ENCODE data around the gene CYB561. TPM values are rescaled to one million over a fixed set of nuclear protein-coding genes. Genes with fewer than 3 reads are reported as not detected.

The CYB561 gene
- total and polyA plus RNA-seq, 2 donors (not counting 1 experiment from before 2014, with no cell fraction given), result 3.5 to 4.9 TPM

- no peak for ATAC-seq (ENCODE audit: low read depth)
- no peak overlapping the region for H3K27ac Mint-ChIP-seq
- H3K9ac ChIP-seq (ENCODE audit: low read length), result no peak overlapping the region
- POLR2A ChIA-PET, result interaction anchor here (0.5 kb wide), 1 partner anchor 393 kb away, joined by 3 read pairs; no protein-coding TSS in a partner anchor
- H3K4me1 ChIP-seq (ENCODE audit: control insufficient read depth in 2 of 2, insufficient read depth in 2 of 2, low read length in 2 of 2), result peaks cover 15 to 30% of the 10 kb centered on the region in 2 donors
- no peak for DNase-seq
- no peak for TF ChIP-seq CTCF (IDR thresholded peaks at IDR 0.05)
- no peak for TF ChIP-seq EZH2 (IDR thresholded peaks at IDR 0.05; ENCODE audit: borderline replicate concordance, insufficient read depth, low read depth, low read length, poor library complexity, severe bottlenecking)
- peaks cover 21% of the 10 kb centered on the region for H3K4me1 Mint-ChIP-seq
- no peak overlapping the region for H3K4me3 ChIP-seq (ENCODE audit: control extremely low read depth in 1 of 5, extremely low read depth in 1 of 5, insufficient read depth in 1 of 5, low read depth in 2 of 5, low read length in 4 of 5)
- H3K9me3 ChIP-seq (ENCODE audit: control extremely low read depth in 1 of 3, control insufficient read depth in 2 of 3, insufficient read depth in 1 of 3, low read length in 2 of 3), result peaks cover 0 to 4% (median 0%) of the 10 kb centered on the region in 3 donors
- H3K79me2 ChIP-seq (ENCODE audit: control insufficient read depth, insufficient read depth, low read length), result no peaks in the 10 kb centered on the region
- no peaks in the 10 kb centered on the region for H4K20me1 ChIP-seq (ENCODE audit: control insufficient read depth, insufficient read depth, low read length, poor library complexity, severe bottlenecking)
- H3K4me3 Mint-ChIP-seq, result no peak overlapping the region
- peaks cover 10% of the 10 kb centered on the region for H3K27me3 Mint-ChIP-seq
- H2AFZ ChIP-seq (ENCODE audit: insufficient read depth, low read depth, low read length, poor library complexity, severe bottlenecking), result no peak overlapping the region
- no peaks in the 10 kb centered on the region for H3K36me3 ChIP-seq (replicated peaks in 1 of 2; ENCODE audit: control extremely low read depth in 1 of 2, control insufficient read depth in 1 of 2, extremely low read depth in 1 of 2, insufficient read depth in 2 of 2, low read length in 1 of 2)
- intact Hi-C loops (cut with micrococcal nuclease), result no loop called here
- peaks cover 0 to 28% (median under 1%) of the 10 kb centered on the region in 4 experiments for H3K27me3 ChIP-seq (replicated peaks in 1 of 4; ENCODE audit: control extremely low read depth in 1 of 4, control insufficient read depth in 3 of 4, insufficient read depth in 4 of 4, low read length in 3 of 4)
- CTCF ChIA-PET, result interaction anchor here (0.8 kb wide), 1 partner anchor 42 kb away, joined by 4 read pairs; no protein-coding TSS in a partner anchor
- WGBS (ENCODE audit: insufficient coverage), result 94% methylated on average over 44 of the region's 55 CpGs
- no peak overlapping the region for H3K4me2 ChIP-seq (replicated peaks; ENCODE audit: low read depth, low read length, poor library complexity, severe bottlenecking)
- H3K9me3 Mint-ChIP-seq (ENCODE audit: insufficient read depth), result no peaks in the 10 kb centered on the region
- no peak overlapping the region for H3K27ac ChIP-seq (ENCODE audit: low read length in 2 of 2)
Measured at GRCh38 chr17:63437287-63438091, 8.6 kb downstream of the CYB561 start.
